Activated T-helper 17 cell treated with anti-CD3 and anti-CD28 coated beads, Interleukin-2, amount 50 U/mL, for 72 hours (primary cell): ENCODE results near the gene ADAM17. TPM values are rescaled to one million over a fixed set of nuclear protein-coding genes. Genes with fewer than 3 reads are reported as not detected.

Experiments used
- ATAC-seq: fragments of 150-1000 bp; cut with Tn5 transposase; replicated peaks from 2 replicates; pipeline ENCODE4 v1.10.0; 2021; ENCODE audit warnings: mild to moderate bottlenecking, moderate library complexity
- H3K27ac Mint-ChIP-seq: one replicate; pipeline ENCODE4 v1.8.0; 2022; ENCODE audit warnings: mixed read lengths
- H3K27me3 Mint-ChIP-seq: one replicate; pipeline ENCODE4 v1.8.0; 2022; ENCODE audit warnings: mixed read lengths
- H3K36me3 Mint-ChIP-seq: one replicate; pipeline ENCODE4 v1.8.0; 2022; ENCODE audit warnings: low read depth, mild to moderate bottlenecking, mixed read lengths
- H3K4me1 Mint-ChIP-seq: one replicate; pipeline ENCODE4 v1.8.0; 2022; ENCODE audit warnings: mixed read lengths
- H3K4me3 Mint-ChIP-seq: one replicate; pipeline ENCODE4 v1.8.0; 2022; ENCODE audit warnings: mild to moderate bottlenecking, mixed read lengths
- H3K9me3 Mint-ChIP-seq: one replicate; pipeline ENCODE4 v1.8.0; 2022; ENCODE audit warnings: mixed read lengths
- total RNA-seq, 2 donors: library from RNA; stranded (reverse); gene quantifications; one replicate each; pipeline ENCODE4 v1.2.3, GENCODE V29; 2022

The ADAM17 gene
- total RNA-seq, 2 donors from 2014 or later, result 22.7 to 31.2 TPM

- Mint-ChIP-seq H3K4me1 (no peaks in the 10 kb centered on the region), H3K27me3 (no peaks in the 10 kb centered on the region), H3K27ac (no peak overlapping the region), H3K4me3 (no peak overlapping the region), H3K36me3 (peaks cover 63% of the 10 kb centered on the region), H3K9me3 (no peaks in the 10 kb centered on the region)
- ATAC-seq, result no peak
These were observed 27.0 kb upstream of the ADAM17 start for GRCh38 chr2:9582624-9583023.

DNA sequence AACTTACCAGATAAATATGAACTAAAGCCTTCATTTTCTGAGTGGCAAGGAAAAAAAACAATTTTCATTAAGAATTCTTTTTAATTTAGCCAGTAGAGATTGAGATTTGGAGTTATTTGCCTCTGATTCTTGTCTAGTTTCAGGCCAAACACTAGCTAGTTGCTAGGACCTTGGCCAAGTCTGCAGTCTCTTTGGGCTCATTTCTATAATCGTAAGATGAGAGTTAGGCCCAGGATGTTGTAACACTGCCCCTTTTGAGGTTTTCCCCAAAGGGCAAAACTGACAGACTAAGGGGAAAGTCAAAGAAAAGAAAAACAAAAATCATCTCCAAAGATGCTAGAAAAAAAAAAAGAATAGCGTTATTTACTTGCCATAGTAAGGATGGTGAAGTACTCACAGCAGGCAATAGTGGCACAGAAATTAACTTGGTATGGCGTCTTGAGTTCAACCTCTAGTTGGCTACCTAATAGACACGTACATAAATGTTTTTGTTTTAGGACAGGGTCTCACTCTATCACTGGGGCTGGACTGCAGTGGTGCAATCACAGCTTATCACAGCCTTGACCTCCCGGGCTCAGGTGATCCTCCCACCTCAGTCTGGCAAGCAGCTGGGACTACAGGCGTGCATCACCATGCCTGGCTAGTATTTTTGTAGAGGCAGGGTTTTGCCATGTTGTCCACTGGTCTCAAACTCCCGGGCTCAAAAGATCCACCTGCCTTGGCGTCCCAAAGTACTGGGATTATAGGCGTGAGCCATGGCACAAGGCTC lies 23.0 kb upstream of the ADAM17 start:
- peaks cover 24% of the 10 kb centered on the region for H3K36me3 Mint-ChIP-seq
- H3K27me3 Mint-ChIP-seq, result no peaks in the 10 kb centered on the region
- H3K4me3 Mint-ChIP-seq, result no peak overlapping the region
- peaks cover 7% of the 10 kb centered on the region for H3K4me1 Mint-ChIP-seq
- H3K9me3 Mint-ChIP-seq, result no peaks in the 10 kb centered on the region
- H3K27ac Mint-ChIP-seq, result no peak overlapping the region
- ATAC-seq, result no peak

- Mint-ChIP-seq H3K36me3 (no peaks in the 10 kb centered on the region), H3K9me3 (no peaks in the 10 kb centered on the region), H3K27me3 (no peaks in the 10 kb centered on the region), H3K27ac (no peak overlapping the region), H3K4me1 (peaks cover 17% of the 10 kb centered on the region), H3K4me3 (peak overlapping the region; percentile 2)
- peak; percentile 20 for ATAC-seq
These were observed 18.7 kb upstream of the ADAM17 start for GRCh38 chr2:9574331-9574730.

DNA sequence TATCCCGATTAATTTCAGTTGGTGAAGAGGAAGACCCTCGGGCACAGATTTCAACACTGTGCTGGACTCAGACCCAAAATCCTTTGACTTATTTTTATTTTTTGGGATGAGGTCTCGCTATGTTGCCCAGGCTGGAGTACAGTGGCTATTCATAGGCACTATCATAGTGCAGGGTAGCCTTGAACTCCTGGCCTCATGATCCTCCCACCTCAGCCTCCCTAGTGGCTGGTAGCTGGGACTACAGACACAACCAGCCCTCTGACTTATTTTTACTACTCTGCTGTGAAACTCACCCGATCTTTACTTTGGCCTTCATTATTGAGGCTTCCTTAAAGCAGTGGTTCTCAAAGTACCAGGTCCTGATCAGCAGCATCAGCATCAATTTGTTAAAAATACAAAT lies 18.2 kb upstream of the ADAM17 start:
- H3K27ac Mint-ChIP-seq, result peak overlapping the region; percentile 9
- peaks cover 17% of the 10 kb centered on the region for H3K4me1 Mint-ChIP-seq
- ATAC-seq, result peak; percentile 36

GRCh38 chr2:9573013-9573720 lies 17.5 kb upstream of the ADAM17 start:
- peak; percentile 77 for ATAC-seq
- H3K36me3 Mint-ChIP-seq, result no peaks in the 10 kb centered on the region
- peaks cover 17% of the 10 kb centered on the region for H3K4me1 Mint-ChIP-seq
- H3K27me3 Mint-ChIP-seq, result no peaks in the 10 kb centered on the region
- H3K9me3 Mint-ChIP-seq, result no peaks in the 10 kb centered on the region
- H3K4me3 Mint-ChIP-seq, result no peak overlapping the region
- H3K27ac Mint-ChIP-seq, result peak overlapping the region; percentile 9

More for the DNA sequence above, 18.2 kb upstream of the ADAM17 start:
- Mint-ChIP-seq H3K9me3 (no peaks in the 10 kb centered on the region), H3K36me3 (no peaks in the 10 kb centered on the region), H3K27me3 (no peaks in the 10 kb centered on the region), H3K4me3 (no peak overlapping the region)

DNA sequence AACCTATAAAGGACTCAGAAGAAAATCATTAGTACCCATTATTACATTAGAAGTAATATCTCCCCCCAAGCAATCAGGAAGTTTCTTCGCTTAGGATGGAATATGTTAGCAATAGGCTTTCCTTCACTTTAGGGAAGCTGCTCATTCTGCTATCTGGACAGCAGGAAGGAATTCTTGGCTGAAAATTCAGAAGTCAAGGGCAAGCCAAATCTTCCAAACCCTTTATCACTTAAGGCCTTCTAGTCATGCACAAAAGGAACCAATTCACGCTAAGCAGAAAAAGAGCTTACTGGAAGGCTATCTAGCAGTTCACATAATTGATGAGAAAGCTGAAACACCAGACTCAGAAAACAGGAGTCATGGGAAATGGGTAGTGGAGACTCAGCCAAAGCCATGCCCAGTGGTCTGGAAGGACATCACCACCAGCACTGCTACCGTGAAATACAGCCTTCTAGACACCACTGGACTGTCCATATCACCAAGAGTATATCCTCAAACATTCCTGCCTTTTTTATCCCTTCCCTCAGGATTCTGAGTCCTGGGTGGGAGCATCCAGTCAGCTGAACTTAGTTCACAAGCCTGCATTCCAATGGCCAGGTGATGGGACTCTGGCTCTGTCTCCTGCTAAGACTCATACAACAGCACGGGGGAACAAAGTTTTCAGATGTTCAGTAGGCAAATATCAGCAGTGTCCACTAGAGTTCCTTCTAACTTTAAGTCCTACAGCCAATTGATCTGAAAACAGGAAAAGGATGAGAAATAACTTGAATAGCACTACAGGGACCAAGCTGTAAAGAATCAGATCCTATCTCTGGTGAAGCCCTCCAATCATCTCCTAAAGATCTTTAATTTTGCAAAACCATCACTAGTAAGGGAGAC lies 14.8 kb upstream of the ADAM17 start:
- ATAC-seq, result no peak
- no peak overlapping the region for H3K27ac Mint-ChIP-seq
- H3K9me3 Mint-ChIP-seq, result no peaks in the 10 kb centered on the region

GRCh38 chr2:9565436-9566153 lies 10.0 kb upstream of the ADAM17 start:
- peak; percentile 38 for ATAC-seq
- peak overlapping the region; percentile 17 for H3K27ac Mint-ChIP-seq
- H3K4me1 Mint-ChIP-seq, result peaks cover 5% of the 10 kb centered on the region
- no peaks in the 10 kb centered on the region for H3K36me3 Mint-ChIP-seq
- no peaks in the 10 kb centered on the region for H3K27me3 Mint-ChIP-seq
- H3K9me3 Mint-ChIP-seq, result no peaks in the 10 kb centered on the region
- H3K4me3 Mint-ChIP-seq, result no peak overlapping the region

More for the DNA sequence above, 14.8 kb upstream of the ADAM17 start:
- no peaks in the 10 kb centered on the region for H3K27me3 Mint-ChIP-seq
- H3K4me3 Mint-ChIP-seq, result no peak overlapping the region
- no peaks in the 10 kb centered on the region for H3K36me3 Mint-ChIP-seq
- H3K4me1 Mint-ChIP-seq, result peaks cover 17% of the 10 kb centered on the region

- H3K4me1 Mint-ChIP-seq, result peaks cover 9% of the 10 kb centered on the region
- peaks cover 12% of the 10 kb centered on the region for H3K36me3 Mint-ChIP-seq
- no peak overlapping the region for H3K27ac Mint-ChIP-seq
These were observed 5.0 kb upstream of the ADAM17 start for GRCh38 chr2:9560628-9561027.

DNA sequence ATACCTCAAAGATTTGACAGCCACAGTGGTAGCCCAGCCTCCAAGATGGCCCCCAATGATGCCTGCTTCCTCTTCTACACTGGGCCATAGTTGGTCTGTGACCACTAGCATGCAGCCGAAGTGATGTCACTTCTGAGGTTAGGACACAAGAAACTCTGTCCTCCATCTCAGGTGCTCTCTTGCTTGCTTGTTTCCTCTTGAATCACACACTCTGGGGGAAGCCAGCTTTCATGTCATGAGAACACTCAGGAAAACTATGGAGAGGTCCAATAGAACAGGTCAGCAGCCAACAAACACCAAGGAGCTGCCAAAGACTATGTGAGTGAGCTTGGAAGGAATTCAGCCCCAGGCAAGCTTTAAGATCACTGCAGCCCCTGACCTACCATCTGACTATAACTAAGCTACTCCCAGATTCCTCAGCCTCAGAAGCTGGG lies 3.3 kb upstream of the ADAM17 start:
- no peak overlapping the region for H3K27ac Mint-ChIP-seq
- H3K36me3 Mint-ChIP-seq, result peaks cover 26% of the 10 kb centered on the region
- no peaks in the 10 kb centered on the region for H3K9me3 Mint-ChIP-seq
- H3K4me3 Mint-ChIP-seq, result no peak overlapping the region
- ATAC-seq, result no peak
- H3K4me1 Mint-ChIP-seq, result peaks cover 13% of the 10 kb centered on the region
- no peaks in the 10 kb centered on the region for H3K27me3 Mint-ChIP-seq

More at GRCh38 chr2:9560628-9561027, 5.0 kb upstream of the ADAM17 start:
- Mint-ChIP-seq H3K27me3 (no peaks in the 10 kb centered on the region), H3K9me3 (no peaks in the 10 kb centered on the region), H3K4me3 (no peak overlapping the region)
- ATAC-seq, result no peak

- H3K4me3 Mint-ChIP-seq, result peak overlapping the region; percentile 89
- no peaks in the 10 kb centered on the region for H3K9me3 Mint-ChIP-seq
- peaks cover 40% of the 10 kb centered on the region for H3K36me3 Mint-ChIP-seq
- H3K4me1 Mint-ChIP-seq, result peaks cover 27% of the 10 kb centered on the region
- ATAC-seq, result peak; percentile 28
- H3K27ac Mint-ChIP-seq, result peak overlapping the region; percentile 68
- no peaks in the 10 kb centered on the region for H3K27me3 Mint-ChIP-seq
These were observed 602 bp upstream of the ADAM17 start for GRCh38 chr2:9556121-9556743.

- H3K4me1 Mint-ChIP-seq, result peaks cover 32% of the 10 kb centered on the region
- ATAC-seq, result peak; percentile 8
These were observed 721 bp downstream of the ADAM17 start for GRCh38 chr2:9554921-9555296.

DNA sequence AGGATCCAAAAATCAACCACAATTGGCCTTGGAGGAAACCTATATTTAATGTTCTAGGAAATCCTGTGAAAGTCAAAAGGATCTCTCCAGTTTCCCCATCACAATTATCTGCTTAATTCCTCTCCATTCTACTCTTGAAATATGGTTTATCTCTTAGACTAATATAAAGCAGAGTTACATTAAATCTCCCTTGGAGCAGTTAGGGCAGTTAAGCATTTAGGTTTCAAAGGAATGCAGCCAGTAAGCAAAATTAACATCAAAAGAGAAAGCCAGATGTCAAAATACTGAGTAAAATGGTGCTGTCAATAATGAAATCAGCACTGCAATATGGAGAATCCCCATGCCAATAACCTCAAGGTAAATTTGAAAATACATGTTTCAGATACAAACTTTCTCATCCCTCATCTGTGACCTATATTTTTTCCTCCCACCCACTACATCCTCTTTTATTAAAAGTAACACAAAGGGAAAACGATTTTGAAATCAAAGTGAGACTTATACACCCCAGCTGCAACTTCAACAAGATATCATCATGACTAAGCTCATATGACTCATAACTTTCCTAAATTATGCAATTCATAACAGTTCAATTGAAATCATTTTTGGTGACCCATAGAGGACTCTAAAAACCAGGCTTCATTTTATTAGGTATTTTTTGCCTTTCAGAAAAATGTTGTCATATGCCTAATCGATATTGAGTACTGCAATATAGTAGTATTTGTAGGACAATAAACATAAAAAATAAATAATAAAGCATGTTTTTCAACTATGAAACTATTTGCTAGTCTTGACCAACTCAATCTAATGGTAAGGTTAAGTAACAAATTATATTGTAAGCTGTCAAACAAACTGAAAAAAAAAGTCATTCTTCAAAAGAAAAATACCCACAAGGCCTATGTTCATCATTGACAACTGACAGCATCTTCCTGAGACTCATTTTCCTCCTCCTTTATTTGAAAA lies 3.1 kb downstream of the ADAM17 start:
- Mint-ChIP-seq H3K4me3 (peak overlapping the region; percentile 89), H3K36me3 (peaks cover 43% of the 10 kb centered on the region), H3K27me3 (no peaks in the 10 kb centered on the region), H3K4me1 (peaks cover 39% of the 10 kb centered on the region), H3K27ac (peak overlapping the region; percentile 86), H3K9me3 (no peaks in the 10 kb centered on the region)
- peak; percentile 37 for ATAC-seq

More at GRCh38 chr2:9554921-9555296, 721 bp downstream of the ADAM17 start:
- Mint-ChIP-seq H3K27ac (peak overlapping the region; percentile 68), H3K27me3 (no peaks in the 10 kb centered on the region), H3K9me3 (no peaks in the 10 kb centered on the region), H3K4me3 (peak overlapping the region; percentile 89), H3K36me3 (peaks cover 47% of the 10 kb centered on the region)
